ENCODE measurements around the gene TYMP.

DNA sequence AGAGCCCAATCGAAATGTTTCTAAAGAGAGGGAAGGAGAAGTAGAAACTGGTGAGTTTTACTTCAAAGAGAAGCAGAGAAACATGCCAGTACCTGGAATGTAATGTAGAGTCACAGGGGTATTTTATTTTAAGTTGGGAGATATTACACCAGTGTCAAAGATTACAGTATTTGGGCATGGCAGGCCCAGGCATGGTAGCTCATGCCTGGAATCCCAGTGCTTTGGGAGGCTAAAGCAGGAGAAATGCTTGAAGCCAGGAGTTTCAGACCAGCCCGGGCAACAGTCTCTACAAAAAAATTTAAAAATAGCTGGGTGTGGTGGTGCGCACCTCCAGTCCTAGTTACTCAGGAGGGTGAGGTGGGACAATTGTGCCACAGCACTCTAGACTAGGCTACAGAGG, 30.2 kb upstream of the TYMP start:
- TF ChIP-seq, protein P1, sequence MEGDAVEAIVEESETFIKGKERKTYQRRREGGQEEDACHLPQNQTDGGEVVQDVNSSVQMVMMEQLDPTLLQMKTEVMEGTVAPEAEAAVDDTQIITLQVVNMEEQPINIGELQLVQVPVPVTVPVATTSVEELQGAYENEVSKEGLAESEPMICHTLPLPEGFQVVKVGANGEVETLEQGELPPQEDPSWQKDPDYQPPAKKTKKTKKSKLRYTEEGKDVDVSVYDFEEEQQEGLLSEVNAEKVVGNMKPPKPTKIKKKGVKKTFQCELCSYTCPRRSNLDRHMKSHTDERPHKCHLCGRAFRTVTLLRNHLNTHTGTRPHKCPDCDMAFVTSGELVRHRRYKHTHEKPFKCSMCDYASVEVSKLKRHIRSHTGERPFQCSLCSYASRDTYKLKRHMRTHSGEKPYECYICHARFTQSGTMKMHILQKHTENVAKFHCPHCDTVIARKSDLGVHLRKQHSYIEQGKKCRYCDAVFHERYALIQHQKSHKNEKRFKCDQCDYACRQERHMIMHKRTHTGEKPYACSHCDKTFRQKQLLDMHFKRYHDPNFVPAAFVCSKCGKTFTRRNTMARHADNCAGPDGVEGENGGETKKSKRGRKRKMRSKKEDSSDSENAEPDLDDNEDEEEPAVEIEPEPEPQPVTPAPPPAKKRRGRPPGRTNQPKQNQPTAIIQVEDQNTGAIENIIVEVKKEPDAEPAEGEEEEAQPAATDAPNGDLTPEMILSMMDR (IDR thresholded peaks at IDR 0.05): no peak
- TF ChIP-seq POLR2A (IDR thresholded peaks at IDR 0.05): no peak

Measured in uterus (tissue), 2 donors.